Measurements from ENCODE around the gene PRPF19.

DNA sequence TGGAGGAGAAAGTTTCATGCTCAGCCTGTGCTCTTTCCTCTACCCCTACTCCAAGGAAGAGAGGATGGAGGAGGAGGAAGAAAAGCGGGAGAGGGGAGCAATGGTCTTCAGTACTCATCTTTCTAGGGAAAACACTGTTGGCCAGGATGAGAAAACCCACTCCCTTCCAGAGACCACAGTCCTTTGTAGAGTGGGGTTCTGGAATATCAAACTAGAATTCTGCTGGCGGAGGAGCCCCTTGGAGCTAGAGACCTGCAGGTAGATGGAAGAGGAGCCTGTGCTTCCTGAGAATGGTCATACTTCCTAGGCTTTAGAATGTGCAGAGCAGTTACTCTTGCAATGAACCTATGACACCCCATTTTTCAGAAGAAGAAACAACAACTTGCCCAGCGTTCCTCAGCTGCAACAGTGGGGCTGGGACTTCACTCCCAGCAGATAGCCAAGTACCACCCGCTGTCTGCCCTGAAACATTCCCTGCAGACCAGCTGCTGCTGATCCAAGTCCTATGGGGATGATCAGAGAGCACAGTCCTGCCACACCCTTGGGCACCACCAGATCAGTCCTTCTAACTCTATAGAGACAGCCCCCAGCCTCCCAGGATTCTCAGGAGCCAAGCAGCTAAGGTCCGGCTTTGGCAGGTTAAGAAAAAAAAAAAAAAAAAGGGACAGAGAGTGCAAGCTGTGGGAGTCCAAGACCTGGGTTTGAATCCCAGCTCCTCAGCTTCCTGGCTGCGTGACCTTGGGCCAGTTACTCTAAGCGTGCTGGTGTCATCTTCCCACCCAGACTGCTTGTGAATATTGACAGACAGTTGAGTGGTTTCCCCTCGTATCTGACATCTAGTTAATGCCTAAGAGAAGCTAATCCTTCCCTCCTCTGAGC lies 51.3 kb downstream of the PRPF19 start:
- TF ChIP-seq CTCF (IDR thresholded peaks at IDR 0.05) (no peak), POLR2AphosphoS5 (IDR thresholded peaks at IDR 0.05) (no peak), POLR2A (IDR thresholded peaks at IDR 0.05) (no peak)
